ENCODE measurements around the gene LIN7A. TPM values are rescaled to one million over a fixed set of nuclear protein-coding genes. Genes with fewer than 3 reads are reported as not detected.

Gene LIN7A, protein sequence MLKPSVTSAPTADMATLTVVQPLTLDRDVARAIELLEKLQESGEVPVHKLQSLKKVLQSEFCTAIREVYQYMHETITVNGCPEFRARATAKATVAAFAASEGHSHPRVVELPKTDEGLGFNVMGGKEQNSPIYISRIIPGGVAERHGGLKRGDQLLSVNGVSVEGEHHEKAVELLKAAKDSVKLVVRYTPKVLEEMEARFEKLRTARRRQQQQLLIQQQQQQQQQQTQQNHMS
- total RNA-seq, result 1 to 10 TPM; 5.3 to 9.3 (median 5.6) TPM

DNA sequence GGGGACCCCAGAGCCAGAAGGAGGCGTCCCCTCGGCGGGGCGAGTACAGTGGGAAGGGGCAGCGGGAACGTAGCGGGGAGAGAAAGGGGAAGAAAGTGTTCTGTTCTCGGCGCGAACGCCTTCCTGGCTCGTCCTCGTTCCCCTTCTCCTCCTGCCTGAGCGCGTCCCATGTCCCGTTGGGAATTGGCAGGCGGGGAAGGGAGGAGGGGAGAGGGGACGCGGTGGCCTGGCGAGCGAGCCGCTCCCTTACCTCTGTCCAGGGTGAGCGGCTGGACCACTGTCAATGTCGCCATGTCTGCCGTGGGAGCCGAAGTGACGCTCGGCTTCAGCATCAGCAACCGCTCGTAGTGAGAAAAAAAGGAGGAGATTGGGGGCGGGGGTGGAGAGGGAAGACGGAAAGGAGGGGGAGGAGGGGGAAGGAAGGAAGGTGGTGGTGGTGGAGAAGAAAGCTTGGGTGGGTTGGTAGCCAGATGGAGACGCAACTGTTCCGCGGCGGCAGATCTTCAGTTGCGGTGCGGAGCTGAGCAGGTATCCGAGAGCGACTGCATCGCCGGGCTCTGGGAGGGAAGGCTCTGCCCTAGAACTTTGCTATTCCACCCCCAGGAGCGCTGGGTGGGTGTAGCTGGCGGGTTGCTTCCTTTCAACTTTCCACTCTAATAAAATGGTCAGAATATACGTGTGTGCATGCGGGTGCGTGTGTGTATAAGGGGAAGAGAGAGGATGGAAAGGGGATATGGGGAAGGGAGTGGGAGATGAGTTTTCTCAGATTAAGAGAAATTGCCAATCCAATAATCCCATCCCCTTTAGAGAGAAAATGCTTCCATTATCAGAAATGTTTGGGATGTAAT lies at the start of gene LIN7A:
LIN7A (minus strand) TSS at position 544 of the 848 bp plus-strand sequence; CDS start at position 332, 212 bp downstream.
- Histone ChIP-seq H3K27ac (replicated peaks in 1 of 4) (peak within 1 kb of the TSS; percentile 71 to 83 (median 80)), H3K27me3 (peaks cover 0 to 17% (median 0%) of the 10 kb centered on the region in 4 donors), H3K9me3 (no peaks in the 10 kb centered on the region), H3K4me1 (peaks cover 0 to 23% (median 19%) of the 10 kb centered on the region in 4 donors), H3K4me3 (peak within 1 kb of the TSS; percentile 69 to 85 (median 83)), H3K36me3 (no peaks in the 10 kb centered on the region)
- peak in 1 of 2 donors; percentile 22 for TF ChIP-seq POLR2AphosphoS5 (IDR thresholded peaks at IDR 0.05)
- no peak for TF ChIP-seq POLR2A (IDR thresholded peaks at IDR 0.05; ENCODE audit: low read depth)
- DNase-seq (ENCODE audit: extremely low spot score), result no peak
- intact Hi-C loops (cut with DNase I), result no loop called here
- 2% methylated on average over 43 of the region's 47 CpGs for WGBS

DNA sequence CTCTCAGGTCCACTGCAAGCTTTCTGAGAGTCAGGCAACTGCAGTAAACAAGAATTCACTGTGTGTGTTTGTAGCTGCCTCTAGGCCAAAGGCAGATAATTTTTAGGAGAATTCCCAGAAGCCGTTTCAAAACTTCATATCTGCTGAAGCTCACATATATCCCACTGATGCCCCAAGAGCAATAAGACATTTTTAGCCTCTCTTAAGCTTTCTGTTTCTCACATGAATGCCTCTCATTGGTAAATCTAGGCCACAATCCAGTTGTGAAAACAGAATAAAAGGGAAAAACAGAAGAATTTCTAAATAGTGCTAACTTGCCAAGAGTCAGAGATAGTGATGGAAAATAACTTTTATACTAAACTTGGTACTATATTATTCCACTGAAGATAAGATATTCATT lies 48.5 kb upstream of the LIN7A start:
- no peak for DNase-seq (ENCODE audit: extremely low spot score)
- no peaks in the 10 kb centered on the region for H3K27me3 ChIP-seq
- WGBS, result 63% methylated on average over 1 of the region's 1 CpG
- no peak overlapping the region for H3K4me3 ChIP-seq
- H3K36me3 ChIP-seq, result no peaks in the 10 kb centered on the region
- no peak overlapping the region for H3K27ac ChIP-seq (replicated peaks in 1 of 4)
- no peaks in the 10 kb centered on the region for H3K4me1 ChIP-seq
- TF ChIP-seq EP300 (IDR thresholded peaks at IDR 0.05), result no peak
- no peak for TF ChIP-seq POLR2AphosphoS5 (IDR thresholded peaks at IDR 0.05)
- TF ChIP-seq, protein P1, sequence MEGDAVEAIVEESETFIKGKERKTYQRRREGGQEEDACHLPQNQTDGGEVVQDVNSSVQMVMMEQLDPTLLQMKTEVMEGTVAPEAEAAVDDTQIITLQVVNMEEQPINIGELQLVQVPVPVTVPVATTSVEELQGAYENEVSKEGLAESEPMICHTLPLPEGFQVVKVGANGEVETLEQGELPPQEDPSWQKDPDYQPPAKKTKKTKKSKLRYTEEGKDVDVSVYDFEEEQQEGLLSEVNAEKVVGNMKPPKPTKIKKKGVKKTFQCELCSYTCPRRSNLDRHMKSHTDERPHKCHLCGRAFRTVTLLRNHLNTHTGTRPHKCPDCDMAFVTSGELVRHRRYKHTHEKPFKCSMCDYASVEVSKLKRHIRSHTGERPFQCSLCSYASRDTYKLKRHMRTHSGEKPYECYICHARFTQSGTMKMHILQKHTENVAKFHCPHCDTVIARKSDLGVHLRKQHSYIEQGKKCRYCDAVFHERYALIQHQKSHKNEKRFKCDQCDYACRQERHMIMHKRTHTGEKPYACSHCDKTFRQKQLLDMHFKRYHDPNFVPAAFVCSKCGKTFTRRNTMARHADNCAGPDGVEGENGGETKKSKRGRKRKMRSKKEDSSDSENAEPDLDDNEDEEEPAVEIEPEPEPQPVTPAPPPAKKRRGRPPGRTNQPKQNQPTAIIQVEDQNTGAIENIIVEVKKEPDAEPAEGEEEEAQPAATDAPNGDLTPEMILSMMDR (IDR thresholded peaks at IDR 0.05), result no peak
- no peak for TF ChIP-seq POLR2A (IDR thresholded peaks at IDR 0.05; ENCODE audit: low read depth)
- intact Hi-C loops (cut with DNase I), result no loop called here
- no peaks in the 10 kb centered on the region for H3K9me3 ChIP-seq

DNA sequence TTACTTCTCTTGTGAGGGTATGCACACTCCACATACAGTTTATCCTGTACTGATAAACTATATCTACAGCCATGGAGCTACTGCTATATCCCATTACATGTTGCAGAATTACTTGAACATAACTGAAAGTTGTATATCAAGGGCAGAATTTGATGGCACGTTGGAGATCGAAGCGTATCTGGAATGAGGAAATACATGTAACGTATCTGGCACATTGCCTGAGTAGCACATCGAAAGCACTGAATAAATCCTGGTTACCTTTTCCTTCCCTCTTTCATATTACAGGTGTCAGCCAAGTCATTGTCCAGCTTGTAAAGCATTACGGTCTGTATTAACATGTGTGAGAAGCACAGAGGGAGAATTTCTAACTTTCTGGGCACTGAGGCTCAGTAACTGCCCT lies 42.1 kb upstream of the LIN7A start:
- no peak for DNase-seq (ENCODE audit: extremely low spot score)
- WGBS, result 61% methylated on average over 6 of the region's 6 CpGs
- Histone ChIP-seq H3K27ac (replicated peaks in 1 of 4) (no peak overlapping the region), H3K27me3 (no peaks in the 10 kb centered on the region), H3K9me3 (no peaks in the 10 kb centered on the region), H3K36me3 (no peaks in the 10 kb centered on the region), H3K4me1 (no peaks in the 10 kb centered on the region), H3K4me3 (no peak overlapping the region)
- intact Hi-C loops (cut with DNase I), result no loop called here
- TF ChIP-seq, protein P1 (IDR thresholded peaks at IDR 0.05), result no peak
- TF ChIP-seq POLR2AphosphoS5 (IDR thresholded peaks at IDR 0.05) (no peak), POLR2A (IDR thresholded peaks at IDR 0.05; ENCODE audit: low read depth) (no peak), EP300 (IDR thresholded peaks at IDR 0.05) (no peak)

DNA sequence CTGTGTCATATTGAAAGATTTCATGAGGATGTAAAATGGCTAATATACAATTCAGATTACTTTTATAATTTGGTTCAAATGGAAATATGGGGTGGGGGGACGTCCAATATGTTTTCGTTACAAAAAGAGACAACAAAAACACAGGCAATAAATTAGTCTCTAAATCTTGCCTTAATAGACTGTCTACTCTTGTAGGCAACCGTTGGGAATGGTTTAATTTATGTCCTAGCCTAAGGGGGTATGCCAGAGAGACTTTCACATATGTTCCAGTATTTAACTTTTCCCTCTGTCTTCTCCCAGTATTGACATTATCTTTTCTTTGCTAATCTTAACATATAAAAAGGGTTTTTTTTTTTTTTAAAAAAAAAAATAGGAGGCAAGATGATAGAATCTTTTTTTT lies 41.5 kb upstream of the LIN7A start:
- H3K9me3 ChIP-seq, result no peaks in the 10 kb centered on the region
- DNase-seq (ENCODE audit: extremely low spot score), result no peak
- H3K4me3 ChIP-seq, result no peak overlapping the region
- H3K27me3 ChIP-seq, result no peaks in the 10 kb centered on the region
- intact Hi-C loops (cut with DNase I), result no loop called here
- TF ChIP-seq POLR2AphosphoS5 (IDR thresholded peaks at IDR 0.05) (no peak), POLR2A (IDR thresholded peaks at IDR 0.05; ENCODE audit: low read depth) (no peak), EP300 (IDR thresholded peaks at IDR 0.05) (no peak)
- TF ChIP-seq, protein P1 (IDR thresholded peaks at IDR 0.05), result no peak
- no peaks in the 10 kb centered on the region for H3K4me1 ChIP-seq
- no peak overlapping the region for H3K27ac ChIP-seq (replicated peaks in 1 of 4)
- WGBS, result 74% methylated on average over 3 of the region's 3 CpGs
- H3K36me3 ChIP-seq, result no peaks in the 10 kb centered on the region

DNA sequence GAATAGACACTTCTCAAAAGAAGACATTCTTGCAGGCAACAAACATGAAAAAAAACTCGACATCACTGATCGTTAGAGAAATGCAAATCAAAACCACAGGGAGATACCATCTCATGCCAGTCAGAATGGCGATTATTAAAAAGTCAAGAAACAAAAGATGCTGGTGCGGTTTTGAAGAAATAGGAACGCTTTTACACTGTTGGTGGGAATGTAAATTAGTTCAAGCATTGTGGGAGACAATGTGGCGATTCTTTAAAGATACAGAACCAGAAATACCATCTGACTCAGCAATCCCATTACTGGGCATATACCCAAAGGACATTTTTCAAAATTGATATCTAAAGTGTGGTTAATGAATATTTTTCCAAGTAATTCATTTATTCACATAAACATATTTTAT lies 39.6 kb upstream of the LIN7A start:
- Histone ChIP-seq H3K4me1 (no peaks in the 10 kb centered on the region), H3K9me3 (no peaks in the 10 kb centered on the region), H3K4me3 (no peak overlapping the region), H3K27ac (replicated peaks in 1 of 4) (no peak overlapping the region), H3K27me3 (no peaks in the 10 kb centered on the region), H3K36me3 (no peaks in the 10 kb centered on the region)
- WGBS, result 63% methylated on average over 6 of the region's 6 CpGs
- TF ChIP-seq EP300 (IDR thresholded peaks at IDR 0.05) (no peak), POLR2AphosphoS5 (IDR thresholded peaks at IDR 0.05) (no peak), POLR2A (IDR thresholded peaks at IDR 0.05; ENCODE audit: low read depth) (no peak)
- TF ChIP-seq, protein P1 (IDR thresholded peaks at IDR 0.05), result no peak
- DNase-seq (ENCODE audit: extremely low spot score), result no peak
- intact Hi-C loops (cut with DNase I), result no loop called here

Measured in esophagus muscularis mucosa (tissue), 4 donors.